Measurements from ENCODE around the gene TMEM45A.
"Not testable (repeated sequence)": the region's sequence is repeated elsewhere in the genome, so short reads cannot be mapped to it uniquely, and the experiment has no call there.

Gene TMEM45A

DNA sequence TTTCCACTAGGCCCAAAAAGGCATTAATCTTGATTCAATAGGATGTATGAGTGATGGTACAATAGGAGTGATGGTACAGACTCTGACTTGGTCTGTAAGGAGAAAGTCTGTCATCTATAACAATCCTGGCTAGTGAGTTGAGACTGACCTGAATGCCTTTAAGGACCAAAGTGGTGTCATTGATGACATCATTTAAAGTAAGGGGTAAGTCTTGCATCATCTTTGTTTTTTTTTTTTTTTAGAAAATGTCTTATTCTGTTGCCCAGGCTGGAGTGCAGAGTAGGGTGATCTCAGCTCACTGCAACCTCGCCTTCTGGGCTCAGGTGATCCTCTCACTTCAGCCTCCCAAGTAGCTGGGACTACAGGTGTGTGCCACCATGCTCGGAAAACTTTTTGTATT is 5.6 kb upstream of the TMEM45A start:
- DNase-seq (ENCODE audit: low spot score), result no peak

DNA sequence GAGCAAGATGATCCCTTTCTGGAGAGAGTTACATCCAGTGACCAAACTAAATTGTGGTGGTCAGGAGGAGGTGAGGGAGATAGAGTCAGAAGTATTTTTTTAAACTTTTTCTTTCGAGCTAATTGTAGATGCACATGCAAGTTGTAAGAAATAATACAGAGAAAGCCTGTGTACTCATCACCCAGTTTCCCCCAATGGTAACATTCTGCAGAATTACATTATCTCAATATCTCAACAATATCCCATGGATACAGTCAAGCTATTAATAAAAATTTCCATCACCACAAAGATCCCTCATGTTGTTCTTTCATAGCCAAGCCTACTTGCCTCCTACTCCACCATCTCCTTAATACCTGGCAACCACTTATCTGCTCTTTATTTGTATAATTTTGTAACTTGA is 3.3 kb upstream of the TMEM45A start:
- DNase-seq (ENCODE audit: low spot score), result no peak

DNA sequence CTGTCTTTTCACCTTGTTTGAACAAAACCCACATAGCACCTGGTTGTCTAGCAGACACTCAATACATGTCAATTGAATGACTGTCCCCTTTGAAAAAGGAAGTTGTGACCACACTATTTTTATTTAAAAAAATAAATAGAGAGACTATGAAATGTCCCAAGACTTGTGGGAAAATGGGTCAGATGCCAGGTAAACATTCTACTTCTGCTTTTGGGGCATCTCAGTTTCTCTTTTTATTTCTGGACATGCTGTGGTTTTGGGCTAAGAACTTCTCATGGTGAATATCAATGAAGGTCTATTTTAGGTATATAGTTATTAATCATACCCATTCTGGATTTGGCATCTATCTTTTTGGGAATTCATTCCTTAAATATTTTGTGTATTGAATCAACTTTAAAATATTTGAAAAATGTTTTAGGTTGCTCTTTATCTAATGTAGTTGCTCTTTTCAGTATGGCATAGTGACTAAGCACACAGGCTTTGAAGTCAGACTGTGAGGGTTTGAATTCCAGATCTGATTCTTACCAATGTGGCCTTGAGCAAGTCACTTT is 4.4 kb downstream of the TMEM45A start:
- DNase-seq (ENCODE audit: low spot score), result no peak

- no peak for DNase-seq (ENCODE audit: low spot score)
Measured at GRCh38 chr3:100499651-100500050, 7.2 kb downstream of the TMEM45A start.

GRCh38 chr3:100500320-100500880 is 8.0 kb downstream of the TMEM45A start:
- no peak for DNase-seq (ENCODE audit: low spot score)

DNA sequence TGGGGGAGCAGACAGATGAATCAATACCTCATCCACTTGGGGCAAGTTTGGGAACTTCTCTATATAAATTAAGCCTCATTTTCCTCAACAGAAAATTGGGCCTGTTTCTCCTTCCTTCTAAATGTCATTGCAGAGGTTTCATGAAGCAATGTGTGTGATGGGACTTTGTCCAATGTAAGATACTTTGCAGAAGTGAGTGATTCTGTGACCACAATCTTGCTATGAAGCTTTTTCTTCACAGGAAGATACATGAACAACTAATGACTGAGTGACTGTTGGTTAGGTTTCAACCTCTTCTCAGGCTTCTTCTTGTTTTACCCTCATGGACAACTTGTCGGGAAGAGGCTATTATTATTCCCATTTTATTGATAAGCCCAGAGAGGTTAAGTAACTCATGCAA is 11.0 kb downstream of the TMEM45A start:
- DNase-seq (ENCODE audit: low spot score), result no peak

DNA sequence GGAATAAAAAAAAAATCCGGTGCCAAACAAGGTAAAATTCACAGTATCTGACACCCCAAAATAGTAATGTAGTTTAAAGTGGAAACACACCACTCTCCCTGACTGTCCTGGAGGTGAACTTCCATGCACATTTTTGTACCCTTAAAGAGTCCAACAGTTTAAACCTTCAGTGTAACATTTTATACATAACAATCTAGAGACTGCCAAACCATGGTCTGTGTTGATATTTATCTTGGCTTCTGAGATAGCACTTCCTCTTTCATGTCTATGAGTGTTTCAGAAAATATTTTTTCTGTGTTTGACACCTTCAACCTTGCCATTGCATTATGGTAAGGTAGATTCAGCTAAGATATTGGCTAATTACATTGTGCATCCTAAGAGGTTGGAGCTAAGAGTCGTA is 13.9 kb downstream of the TMEM45A start:
- DNase-seq (ENCODE audit: low spot score), result no peak

- DNase-seq (ENCODE audit: low spot score), result not testable (repeated sequence)
Measured at GRCh38 chr3:100509818-100510217, 17.4 kb downstream of the TMEM45A start.

DNA sequence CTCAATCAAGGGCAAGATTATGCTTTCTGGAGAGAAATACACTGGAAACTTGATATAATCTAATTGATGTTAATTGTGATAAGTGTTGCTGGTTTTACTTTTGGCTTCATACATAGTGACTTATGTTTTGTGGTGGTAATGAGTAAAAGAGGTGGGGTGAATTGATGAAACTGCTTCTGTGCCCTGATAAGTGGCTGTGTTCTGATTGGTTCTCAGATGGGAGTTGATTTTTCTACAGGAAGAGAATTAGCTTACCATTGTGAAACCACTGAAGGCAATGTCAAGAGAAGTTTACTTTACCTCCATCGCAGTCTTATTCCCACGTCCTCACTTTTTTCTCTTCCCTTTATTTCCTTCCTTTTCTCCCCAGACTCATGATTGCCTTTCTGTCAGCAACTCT is 23.8 kb downstream of the TMEM45A start:
- DNase-seq (ENCODE audit: low spot score), result no peak

DNA sequence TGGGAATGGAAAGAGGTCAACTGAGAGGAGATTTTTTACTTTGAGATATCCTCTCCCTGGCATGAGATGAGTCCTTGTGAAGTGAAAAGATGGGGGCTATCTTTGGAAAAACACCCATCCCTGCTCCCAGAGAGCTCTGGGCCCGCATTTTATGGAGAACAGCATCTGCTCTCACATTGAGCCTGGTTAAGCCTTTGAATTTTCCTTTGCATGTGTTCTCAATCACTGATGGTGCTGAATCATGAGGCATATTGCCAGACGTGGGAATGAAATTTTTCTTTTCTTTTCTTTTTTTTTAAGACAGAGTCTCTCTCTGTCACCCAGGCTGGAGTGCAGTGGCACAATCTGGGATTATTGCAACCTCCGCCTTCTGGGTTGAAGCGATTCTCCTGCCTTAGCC is 24.4 kb downstream of the TMEM45A start:
- DNase-seq (ENCODE audit: low spot score), result no peak

GRCh38 chr3:100517276-100517675 is 24.9 kb downstream of the TMEM45A start:
- no peak for DNase-seq (ENCODE audit: low spot score)

- DNase-seq (ENCODE audit: low spot score), result no peak
Measured at GRCh38 chr3:100518244-100518643, 25.8 kb downstream of the TMEM45A start.

GRCh38 chr3:100518983-100519382 is 26.6 kb downstream of the TMEM45A start:
- no peak for DNase-seq (ENCODE audit: low spot score)

DNA sequence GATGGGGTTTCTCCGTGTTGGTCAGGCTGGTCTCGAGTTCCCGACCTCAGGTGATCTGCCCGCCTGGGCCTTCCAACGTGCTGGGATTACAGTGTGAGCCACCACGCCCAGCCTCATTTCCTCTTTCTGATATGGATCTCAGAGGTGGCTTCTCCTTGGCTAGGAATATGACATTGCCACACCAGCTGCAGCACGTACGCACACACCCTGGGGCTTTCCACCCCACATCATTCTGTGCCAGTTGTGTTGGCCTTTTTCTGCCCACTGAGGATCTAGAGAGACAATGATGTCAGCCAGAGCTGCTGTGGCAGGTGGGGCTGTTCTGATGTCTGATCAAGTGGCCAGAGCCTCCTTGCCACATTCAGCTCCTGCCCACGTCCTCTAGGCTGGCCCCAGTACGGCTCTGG is 29.0 kb downstream of the TMEM45A start:
- no peak for DNase-seq (ENCODE audit: low spot score)

GRCh38 chr3:100522125-100522524 is 29.7 kb downstream of the TMEM45A start:
- DNase-seq (ENCODE audit: low spot score), result no peak

- DNase-seq (ENCODE audit: low spot score), result no peak
Measured at GRCh38 chr3:100523050-100523760, 30.8 kb downstream of the TMEM45A start.

- no peak for DNase-seq (ENCODE audit: low spot score)
Measured at GRCh38 chr3:100525753-100526612, 33.6 kb downstream of the TMEM45A start.

GRCh38 chr3:100526613-100527346 is 34.4 kb downstream of the TMEM45A start:
- no peak for DNase-seq (ENCODE audit: low spot score)

DNA sequence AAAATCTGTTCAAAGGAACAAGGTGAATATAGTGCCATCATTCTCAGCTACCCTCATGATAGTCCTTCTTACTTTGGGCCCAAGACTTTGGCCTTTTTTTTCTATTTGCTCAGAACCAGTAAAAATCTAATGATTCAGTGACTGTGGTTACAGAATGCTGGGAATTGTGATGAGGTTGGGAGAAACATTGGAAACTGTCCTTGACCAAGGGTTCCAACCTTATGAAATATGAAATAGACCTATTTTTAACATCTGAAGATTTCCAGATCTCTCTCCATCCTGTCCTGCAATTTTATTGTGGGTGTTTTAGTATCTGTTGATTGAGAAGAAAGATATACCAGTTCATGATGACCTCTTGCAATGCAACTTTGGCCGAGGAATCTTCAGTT is 34.9 kb downstream of the TMEM45A start:
- DNase-seq (ENCODE audit: low spot score), result no peak

GRCh38 chr3:100531093-100531492 is 38.7 kb downstream of the TMEM45A start:
- DNase-seq (ENCODE audit: low spot score), result no peak

- no peak for DNase-seq (ENCODE audit: low spot score)
Measured at GRCh38 chr3:100532411-100532810, 40.0 kb downstream of the TMEM45A start.

- DNase-seq (ENCODE audit: low spot score), result no peak
Measured at GRCh38 chr3:100533176-100533575, 40.8 kb downstream of the TMEM45A start.
